HCT116 (cell line): ENCODE data around the gene WFDC8.

Experiments
- CTCF ChIP-seq, 3 experiments: fragments of 200-600 bp in 1 of 3; sonication (generic) in 1 of 3; IDR thresholded peaks in 2 of 3; conservative IDR thresholded peaks in 1 of 3; 2 replicates each; pipeline ENCODE4 v1.5.1; 2012 to 2017; ENCODE audit warnings: low read depth in 2 of 3, low read length in 2 of 3, antibody characterized with exemption in 1 of 3, borderline replicate concordance in 1 of 3, control low read depth in 1 of 3, mild to moderate bottlenecking in 1 of 3, mixed read lengths in 1 of 3, mixed run types in 1 of 3, moderate library complexity in 1 of 3; ENCODE audit not compliant: insufficient read depth in 1 of 3
- EGR1 ChIP-seq: IDR thresholded peaks from 2 replicates; pipeline ENCODE4 v1.6.1; 2012; ENCODE audit warnings: low read depth
- JUND ChIP-seq: IDR thresholded peaks from 2 replicates; pipeline ENCODE4 v1.6.1; 2012
- MAX ChIP-seq: IDR thresholded peaks from 2 replicates; pipeline ENCODE4 v1.6.1; 2012
- POLR2A ChIP-seq: IDR thresholded peaks from 2 replicates; pipeline ENCODE4 v1.7.0; 2011; ENCODE audit warnings: borderline replicate concordance; ENCODE audit not compliant: insufficient read depth, insufficient read length; ENCODE audit errors: extremely low read depth
- SP1 ChIP-seq: IDR thresholded peaks from 2 replicates; pipeline ENCODE4 v1.6.1; 2012; ENCODE audit warnings: low read depth
- YY1 ChIP-seq: IDR thresholded peaks from 2 replicates; pipeline ENCODE4 v1.6.1; 2011; ENCODE audit warnings: low read length, low read depth, moderate library complexity, mild to moderate bottlenecking; ENCODE audit not compliant: insufficient replicate concordance; ENCODE audit errors: extremely low read depth
- ZNF274 ChIP-seq: fragments of 200-500 bp; sonication (Bioruptor generic); IDR thresholded peaks from 2 replicates; pipeline ENCODE4 v1.6.1; 2014; ENCODE audit warnings: mild to moderate bottlenecking, low read depth, low read length, inconsistent platforms
- TF ChIP-seq, protein P1 (sequence below): IDR thresholded peaks from 2 replicates; pipeline ENCODE4 v1.6.1; 2012

DNA sequence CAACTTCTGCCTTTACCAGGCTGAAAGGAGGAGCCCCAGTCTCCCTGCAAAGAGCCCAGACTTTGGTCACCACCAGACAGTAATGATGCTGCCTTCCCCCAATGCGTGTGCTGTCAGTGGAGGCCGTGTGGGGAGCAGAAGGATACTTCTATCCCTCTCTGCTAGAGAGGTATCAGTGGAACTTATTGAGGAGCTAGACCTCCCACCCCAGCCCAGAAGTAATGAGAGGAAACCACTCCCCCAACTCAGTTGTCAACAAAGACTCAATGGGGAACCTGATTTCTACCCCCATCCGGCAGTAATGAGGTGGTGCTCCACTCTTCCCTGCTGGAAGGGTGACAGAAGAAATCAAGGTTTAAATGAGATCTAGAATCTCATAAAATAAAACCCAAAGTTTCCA lies 4.4 kb upstream of the WFDC8 start:
- TF ChIP-seq EGR1 (no peak), SP1 (no peak), POLR2A (no peak), CTCF (IDR thresholded peaks at IDR 0.05 in 2 of 3, conservative IDR thresholded peaks at IDR 0.05 in 1 of 3; ENCODE audit: borderline replicate concordance in 1 of 3, insufficient read depth in 1 of 3, low read depth in 2 of 3, low read length in 2 of 3) (no peak), JUND (no peak), ZNF274 (no peak), MAX (no peak), YY1 (no peak)
- TF ChIP-seq, protein P1, sequence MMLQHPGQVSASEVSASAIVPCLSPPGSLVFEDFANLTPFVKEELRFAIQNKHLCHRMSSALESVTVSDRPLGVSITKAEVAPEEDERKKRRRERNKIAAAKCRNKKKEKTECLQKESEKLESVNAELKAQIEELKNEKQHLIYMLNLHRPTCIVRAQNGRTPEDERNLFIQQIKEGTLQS, result no peak
